Measurements from ENCODE around the gene PPM1L. TPM values are rescaled to one million over a fixed set of nuclear protein-coding genes. Genes with fewer than 3 reads are reported as not detected.
"Not testable (repeated sequence)": the region's sequence is repeated elsewhere in the genome, so short reads cannot be mapped to it uniquely, and the experiment has no call there.

The PPM1L gene
- total RNA-seq, 1 donor from 2014 or later: 63.2 TPM

DNA sequence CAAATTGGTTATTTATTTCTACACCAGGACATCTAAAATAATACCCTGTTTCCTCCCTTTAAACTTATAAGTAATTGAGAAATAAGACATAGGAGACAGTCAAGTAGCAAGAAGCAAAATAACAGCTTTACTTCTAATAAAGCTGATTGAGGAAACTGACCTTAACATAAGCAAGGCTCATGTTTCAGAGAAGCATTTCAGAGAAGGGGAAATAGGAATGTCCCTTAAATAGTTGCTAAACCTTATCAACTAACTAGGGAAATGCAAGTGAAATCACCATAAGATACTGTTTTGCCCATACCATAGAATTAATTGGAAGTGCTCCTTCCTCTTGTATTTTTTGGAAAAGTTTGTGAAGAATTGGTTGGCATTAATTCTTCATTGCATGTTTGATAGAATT, 264.2 kb downstream of the PPM1L start:
- DNase-seq (ENCODE audit: low spot score in 2 of 2) (no peak), FAIRE-seq (no peak)

DNA sequence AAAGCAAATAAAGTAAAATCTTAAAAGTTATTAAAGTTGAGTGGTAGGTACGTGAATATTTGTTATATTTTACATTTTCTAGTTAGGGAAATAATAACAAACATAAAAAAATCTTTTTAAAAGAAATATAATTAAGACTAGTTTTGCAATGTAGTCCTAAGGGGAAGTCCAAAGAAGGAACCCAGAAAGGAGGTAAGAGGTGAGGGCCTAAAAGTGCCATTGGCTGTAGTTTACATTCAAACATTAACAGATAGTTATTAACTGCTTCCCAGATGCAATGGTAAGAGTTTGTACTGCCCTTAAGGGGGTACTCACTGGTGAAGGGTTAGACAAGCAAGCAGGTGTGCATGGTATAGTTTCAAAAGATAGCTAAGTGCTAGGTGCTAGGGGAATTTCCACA, 269.9 kb downstream of the PPM1L start:
- DNase-seq (ENCODE audit: low spot score in 2 of 2): no peak
- FAIRE-seq: no peak

GRCh38 chr3:161026612-161027510, 270.8 kb downstream of the PPM1L start:
- no peak for FAIRE-seq
- no peak for DNase-seq (ENCODE audit: low spot score in 2 of 2)

DNA sequence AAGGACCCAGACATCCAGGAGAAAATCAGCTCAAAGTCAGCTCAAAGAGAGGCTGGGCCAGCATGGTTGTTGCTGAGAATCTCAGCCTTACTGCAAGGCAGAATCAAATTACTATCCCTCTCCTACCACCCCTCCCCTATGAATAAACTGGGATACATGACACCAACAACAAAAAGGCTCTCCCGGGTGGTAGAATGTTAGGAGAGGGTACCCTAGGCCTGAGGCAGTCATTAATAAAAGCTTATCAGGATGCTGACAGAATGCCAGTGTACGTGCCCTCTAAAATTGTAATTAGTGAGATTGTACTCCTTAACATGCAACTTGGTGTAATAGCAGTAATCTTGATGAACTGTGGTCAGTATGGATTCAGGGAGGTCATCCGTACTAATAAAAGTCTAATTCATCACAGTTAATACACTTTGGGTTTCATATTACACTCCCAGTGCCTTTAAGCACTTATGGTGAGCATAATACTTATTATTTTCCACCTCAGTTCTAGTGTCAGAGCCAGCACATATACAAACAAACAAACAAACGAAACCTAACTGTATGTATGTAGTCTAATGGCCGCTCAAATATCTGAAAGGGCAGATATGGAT, 272.6 kb downstream of the PPM1L start:
- DNase-seq (ENCODE audit: low spot score in 2 of 2) (no peak), FAIRE-seq (no peak)

DNA sequence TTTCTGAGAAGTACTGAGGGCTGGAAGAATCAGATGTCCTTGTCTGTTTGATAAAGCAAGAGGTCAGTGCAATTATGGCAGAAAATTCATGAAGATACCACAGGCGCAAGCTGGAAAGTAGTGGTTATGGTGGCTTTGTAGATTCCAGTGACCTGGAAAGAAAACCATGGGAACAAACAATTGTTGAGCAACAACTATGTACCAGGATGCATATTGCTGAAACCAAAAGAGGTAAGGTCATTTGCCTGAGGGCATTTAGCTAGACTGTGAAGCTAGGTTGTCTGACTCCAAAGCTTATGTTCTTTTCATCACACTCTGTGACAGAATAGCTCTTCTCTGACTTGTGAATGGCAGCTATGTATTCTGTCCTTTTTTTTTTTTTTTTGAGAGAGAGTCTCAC, 275.1 kb downstream of the PPM1L start:
- no peak for DNase-seq (ENCODE audit: low spot score in 2 of 2)
- no peak for FAIRE-seq

GRCh38 chr3:161034913-161035550, 279.0 kb downstream of the PPM1L start:
- DNase-seq (ENCODE audit: low spot score in 2 of 2); FAIRE-seq: not testable (repeated sequence)

GRCh38 chr3:161035711-161036110, 279.7 kb downstream of the PPM1L start:
- no peak for DNase-seq (ENCODE audit: low spot score in 2 of 2)
- no peak for FAIRE-seq

- FAIRE-seq: no peak
- DNase-seq (ENCODE audit: low spot score in 2 of 2): no peak
Observed at GRCh38 chr3:161038725-161039124, 282.7 kb downstream of the PPM1L start.

DNA sequence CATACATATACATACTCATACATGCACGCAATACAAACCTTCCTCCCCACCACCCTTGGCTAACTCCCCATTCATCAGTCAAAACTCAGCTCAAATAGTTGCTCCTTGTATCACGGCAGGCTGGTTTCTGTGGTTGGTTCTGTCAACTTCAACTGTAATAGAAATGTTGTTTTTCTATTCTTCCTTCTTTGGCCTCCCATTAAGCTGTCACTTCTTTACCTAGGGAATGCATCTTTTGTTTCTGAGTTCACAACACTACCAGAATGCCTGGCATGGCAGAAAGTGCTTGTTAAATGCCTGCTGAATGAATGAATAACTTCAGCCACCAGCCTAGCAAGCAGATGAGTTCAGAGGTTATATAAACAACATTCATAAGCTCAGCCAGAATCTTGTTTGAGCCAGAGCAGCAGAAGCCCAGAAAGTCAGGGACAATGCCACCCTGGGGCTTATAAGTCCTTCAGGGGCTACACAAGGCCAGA, 286.0 kb downstream of the PPM1L start:
- FAIRE-seq: no peak
- DNase-seq (ENCODE audit: low spot score in 2 of 2): no peak

- no peak for FAIRE-seq
- no peak for DNase-seq (ENCODE audit: low spot score in 2 of 2)
Observed at GRCh38 chr3:161043336-161044035, 287.5 kb downstream of the PPM1L start.

DNA sequence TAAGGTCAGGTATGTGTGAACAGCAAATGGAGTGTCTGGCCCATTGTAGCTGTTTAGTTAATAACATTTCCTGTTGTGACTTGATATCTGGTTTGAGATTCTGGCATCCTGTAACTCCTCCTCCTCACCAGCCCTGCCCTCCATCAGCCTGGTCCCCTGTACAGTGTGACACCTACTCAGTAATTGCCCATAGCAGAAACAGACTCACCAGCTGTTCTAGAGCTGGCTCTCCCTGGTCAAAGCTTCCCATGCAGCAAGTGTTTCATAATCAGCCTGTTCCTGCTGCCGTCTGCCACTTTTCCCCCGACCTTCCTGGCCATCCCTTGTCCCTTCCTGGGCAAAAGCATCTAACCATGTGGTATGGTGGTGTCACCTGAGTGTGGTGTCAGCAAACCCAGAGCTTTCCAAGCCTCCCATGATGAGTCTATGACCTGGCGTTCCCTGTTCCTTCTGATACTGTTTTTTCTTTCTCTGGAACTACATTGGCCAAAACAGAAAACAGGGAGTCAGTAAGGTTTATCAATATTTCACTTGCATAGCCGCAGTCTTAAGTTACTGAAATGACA, 293.7 kb downstream of the PPM1L start:
- DNase-seq (ENCODE audit: low spot score in 2 of 2) (no peak), FAIRE-seq (no peak)

- FAIRE-seq (no peak), DNase-seq (ENCODE audit: low spot score in 2 of 2) (no peak)
Observed at GRCh38 chr3:161050935-161051334, 294.9 kb downstream of the PPM1L start.

GRCh38 chr3:161051856-161052255, 295.8 kb downstream of the PPM1L start:
- DNase-seq (ENCODE audit: low spot score in 2 of 2) (no peak), FAIRE-seq (no peak)

GRCh38 chr3:161054860-161055604, 299.0 kb downstream of the PPM1L start:
- DNase-seq (ENCODE audit: low spot score in 2 of 2): no peak
- FAIRE-seq: no peak

DNA sequence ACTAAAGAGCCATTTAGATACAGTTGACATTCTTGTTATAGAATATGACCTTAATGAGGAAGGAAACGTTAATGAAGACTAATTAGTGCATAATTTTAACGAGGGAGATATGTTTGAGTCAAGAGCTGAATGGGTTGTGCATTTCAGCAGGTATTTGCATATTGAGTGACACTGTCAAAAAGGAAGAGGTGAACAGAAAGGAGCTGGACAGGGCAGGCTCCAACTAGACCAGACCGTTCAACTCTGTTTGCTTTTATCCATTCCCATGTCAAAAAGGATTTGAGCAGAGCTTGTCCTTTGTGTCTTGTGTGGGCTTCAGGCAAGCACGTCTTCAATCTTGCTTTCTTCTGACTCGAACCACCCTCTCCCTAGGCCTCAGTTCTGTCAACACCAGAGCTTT, 308.4 kb downstream of the PPM1L start:
- FAIRE-seq (no peak), DNase-seq (ENCODE audit: low spot score in 2 of 2) (no peak)

GRCh38 chr3:161066930-161067329, 310.9 kb downstream of the PPM1L start:
- DNase-seq (ENCODE audit: low spot score in 2 of 2) (no peak), FAIRE-seq (no peak)

- no peak for DNase-seq (ENCODE audit: low spot score in 2 of 2)
Observed at GRCh38 chr3:161067335-161067734, 311.3 kb downstream of the PPM1L start.

GRCh38 chr3:161069511-161070251, 313.6 kb downstream of the PPM1L start:
- DNase-seq (ENCODE audit: low spot score in 2 of 2) (peak in 1 of 2 donors; percentile 23), FAIRE-seq (no peak)

More at GRCh38 chr3:161067335-161067734, 311.3 kb downstream of the PPM1L start:
- FAIRE-seq: no peak
